Measurements from ENCODE around the gene APOBEC3B. TPM values are rescaled to one million over a fixed set of nuclear protein-coding genes. Genes with fewer than 3 reads are reported as not detected.

Gene APOBEC3B
- total and polyA plus RNA-seq, 9 of the 15 experiments (the other 6 are each of a cell fraction or from before 2014, with no cell fraction given) = 5.9 to 166 (median 43.2) TPM

DNA sequence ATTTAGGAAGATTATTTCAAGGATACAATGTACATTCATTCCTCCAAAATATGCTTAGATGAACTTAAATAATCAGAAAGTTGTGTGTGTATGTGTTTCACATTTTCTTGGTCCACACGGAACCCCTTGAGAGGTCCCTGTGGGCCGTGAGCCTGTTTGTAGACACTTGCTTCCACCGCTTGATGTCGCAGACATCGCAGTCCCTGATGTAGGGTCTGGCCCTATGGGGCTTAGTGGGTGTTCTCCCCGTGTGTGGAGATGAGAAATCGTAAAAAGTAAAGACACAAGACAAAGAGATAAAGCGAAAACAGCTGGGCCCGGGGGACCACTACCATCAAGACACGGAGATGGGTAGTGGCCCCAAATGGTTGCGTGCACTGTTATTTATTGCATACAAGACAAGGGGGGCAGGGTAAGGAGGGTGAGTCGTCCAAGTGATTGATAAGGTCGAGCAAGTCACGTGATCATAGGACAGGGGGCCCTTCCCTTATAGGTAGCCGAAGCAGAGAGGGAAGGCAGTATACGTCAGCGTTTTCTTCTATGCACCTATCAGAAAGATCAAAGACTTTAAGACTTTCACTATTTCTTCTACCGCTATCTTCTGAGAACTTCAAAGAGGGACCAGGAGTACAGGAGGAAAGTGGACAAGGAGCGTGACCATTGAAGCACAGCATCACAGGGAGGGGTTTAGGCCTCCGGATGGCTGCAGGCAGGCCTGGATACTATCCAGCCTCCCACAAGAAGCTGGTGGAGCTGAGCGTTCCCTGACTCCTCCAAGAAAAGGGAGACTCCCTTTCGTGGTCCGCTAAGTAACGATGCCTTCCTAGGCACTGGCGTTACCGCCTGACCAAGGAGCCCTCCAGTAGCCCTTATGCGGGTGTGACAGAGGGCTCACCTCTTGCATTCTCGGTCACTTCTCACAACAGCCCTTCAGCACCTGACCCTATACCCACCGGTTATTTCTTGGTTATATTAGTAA, 30.7 kb downstream of the APOBEC3B start (continued):
- TF ChIP-seq, protein P1, sequence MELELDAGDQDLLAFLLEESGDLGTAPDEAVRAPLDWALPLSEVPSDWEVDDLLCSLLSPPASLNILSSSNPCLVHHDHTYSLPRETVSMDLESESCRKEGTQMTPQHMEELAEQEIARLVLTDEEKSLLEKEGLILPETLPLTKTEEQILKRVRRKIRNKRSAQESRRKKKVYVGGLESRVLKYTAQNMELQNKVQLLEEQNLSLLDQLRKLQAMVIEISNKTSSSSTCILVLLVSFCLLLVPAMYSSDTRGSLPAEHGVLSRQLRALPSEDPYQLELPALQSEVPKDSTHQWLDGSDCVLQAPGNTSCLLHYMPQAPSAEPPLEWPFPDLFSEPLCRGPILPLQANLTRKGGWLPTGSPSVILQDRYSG (tag; conservative IDR thresholded peaks at IDR 0.05; ENCODE audit: low read depth) = no peak
- no peak for TF ChIP-seq PML (IDR thresholded peaks at IDR 0.05; ENCODE audit: low read length)
- TF ChIP-seq BMI1 (IDR thresholded peaks at IDR 0.05; ENCODE audit: low read length) = no peak
- TF ChIP-seq, protein P2, sequence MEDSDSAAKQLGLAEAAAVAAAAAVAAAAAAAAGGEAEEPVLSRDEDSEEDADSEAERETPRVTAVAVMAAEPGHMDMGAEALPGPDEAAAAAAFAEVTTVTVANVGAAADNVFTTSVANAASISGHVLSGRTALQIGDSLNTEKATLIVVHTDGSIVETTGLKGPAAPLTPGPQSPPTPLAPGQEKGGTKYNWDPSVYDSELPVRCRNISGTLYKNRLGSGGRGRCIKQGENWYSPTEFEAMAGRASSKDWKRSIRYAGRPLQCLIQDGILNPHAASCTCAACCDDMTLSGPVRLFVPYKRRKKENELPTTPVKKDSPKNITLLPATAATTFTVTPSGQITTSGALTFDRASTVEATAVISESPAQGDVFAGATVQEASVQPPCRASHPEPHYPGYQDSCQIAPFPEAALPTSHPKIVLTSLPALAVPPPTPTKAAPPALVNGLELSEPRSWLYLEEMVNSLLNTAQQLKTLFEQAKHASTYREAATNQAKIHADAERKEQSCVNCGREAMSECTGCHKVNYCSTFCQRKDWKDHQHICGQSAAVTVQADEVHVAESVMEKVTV (CRISPR knock-in tag; IDR thresholded peaks at IDR 0.05) = peak; percentile 45; the same call in 1 of the 2 replicates
- TF ChIP-seq SMARCA4 (IDR thresholded peaks at IDR 0.05) = 0 out of 2 replicates have a peak, but pooled peaks have one; percentile 29
- TF ChIP-seq CTBP1 (IDR thresholded peaks at IDR 0.05; ENCODE audit: borderline replicate concordance) = 0 out of 2 replicates have a peak, but pooled peaks have one; percentile 18
- TF ChIP-seq MEIS2 (IDR thresholded peaks at IDR 0.05; ENCODE audit: partially characterized antibody) = peak; percentile 80
- peak; percentile 37 for TF ChIP-seq DACH1 (IDR thresholded peaks at IDR 0.05; ENCODE audit: partially characterized antibody)
- TF ChIP-seq, protein P3, sequence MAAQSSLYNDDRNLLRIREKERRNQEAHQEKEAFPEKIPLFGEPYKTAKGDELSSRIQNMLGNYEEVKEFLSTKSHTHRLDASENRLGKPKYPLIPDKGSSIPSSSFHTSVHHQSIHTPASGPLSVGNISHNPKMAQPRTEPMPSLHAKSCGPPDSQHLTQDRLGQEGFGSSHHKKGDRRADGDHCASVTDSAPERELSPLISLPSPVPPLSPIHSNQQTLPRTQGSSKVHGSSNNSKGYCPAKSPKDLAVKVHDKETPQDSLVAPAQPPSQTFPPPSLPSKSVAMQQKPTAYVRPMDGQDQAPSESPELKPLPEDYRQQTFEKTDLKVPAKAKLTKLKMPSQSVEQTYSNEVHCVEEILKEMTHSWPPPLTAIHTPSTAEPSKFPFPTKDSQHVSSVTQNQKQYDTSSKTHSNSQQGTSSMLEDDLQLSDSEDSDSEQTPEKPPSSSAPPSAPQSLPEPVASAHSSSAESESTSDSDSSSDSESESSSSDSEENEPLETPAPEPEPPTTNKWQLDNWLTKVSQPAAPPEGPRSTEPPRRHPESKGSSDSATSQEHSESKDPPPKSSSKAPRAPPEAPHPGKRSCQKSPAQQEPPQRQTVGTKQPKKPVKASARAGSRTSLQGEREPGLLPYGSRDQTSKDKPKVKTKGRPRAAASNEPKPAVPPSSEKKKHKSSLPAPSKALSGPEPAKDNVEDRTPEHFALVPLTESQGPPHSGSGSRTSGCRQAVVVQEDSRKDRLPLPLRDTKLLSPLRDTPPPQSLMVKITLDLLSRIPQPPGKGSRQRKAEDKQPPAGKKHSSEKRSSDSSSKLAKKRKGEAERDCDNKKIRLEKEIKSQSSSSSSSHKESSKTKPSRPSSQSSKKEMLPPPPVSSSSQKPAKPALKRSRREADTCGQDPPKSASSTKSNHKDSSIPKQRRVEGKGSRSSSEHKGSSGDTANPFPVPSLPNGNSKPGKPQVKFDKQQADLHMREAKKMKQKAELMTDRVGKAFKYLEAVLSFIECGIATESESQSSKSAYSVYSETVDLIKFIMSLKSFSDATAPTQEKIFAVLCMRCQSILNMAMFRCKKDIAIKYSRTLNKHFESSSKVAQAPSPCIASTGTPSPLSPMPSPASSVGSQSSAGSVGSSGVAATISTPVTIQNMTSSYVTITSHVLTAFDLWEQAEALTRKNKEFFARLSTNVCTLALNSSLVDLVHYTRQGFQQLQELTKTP (IDR thresholded peaks at IDR 0.05; ENCODE audit: low read depth in 1 of 2, partially characterized antibody in 2 of 2) = peak in 1 of 2 experiments; percentile 47
- TF ChIP-seq ATF1 (CRISPR knock-in tag; IDR thresholded peaks at IDR 0.05) = no peak
- peak; percentile 37; the same call in 1 of the 2 replicates for TF ChIP-seq ATF1 (tag; IDR thresholded peaks at IDR 0.05)
- peak; percentile 70 for TF ChIP-seq CXXC5 (CRISPR knock-in tag; IDR thresholded peaks at IDR 0.05)
- TF ChIP-seq ATF7 (IDR thresholded peaks at IDR 0.05) = peak; percentile 18; the same call in 1 of the 2 replicates
- no peak for TF ChIP-seq TARDBP (IDR thresholded peaks at IDR 0.05)
- TF ChIP-seq MYNN (IDR thresholded peaks at IDR 0.05) = no peak
- no peak for TF ChIP-seq MYNN (CRISPR knock-in tag; IDR thresholded peaks at IDR 0.05)
- TF ChIP-seq ZNF316 (IDR thresholded peaks at IDR 0.05) = peak; percentile 72
- TF ChIP-seq, protein P4, sequence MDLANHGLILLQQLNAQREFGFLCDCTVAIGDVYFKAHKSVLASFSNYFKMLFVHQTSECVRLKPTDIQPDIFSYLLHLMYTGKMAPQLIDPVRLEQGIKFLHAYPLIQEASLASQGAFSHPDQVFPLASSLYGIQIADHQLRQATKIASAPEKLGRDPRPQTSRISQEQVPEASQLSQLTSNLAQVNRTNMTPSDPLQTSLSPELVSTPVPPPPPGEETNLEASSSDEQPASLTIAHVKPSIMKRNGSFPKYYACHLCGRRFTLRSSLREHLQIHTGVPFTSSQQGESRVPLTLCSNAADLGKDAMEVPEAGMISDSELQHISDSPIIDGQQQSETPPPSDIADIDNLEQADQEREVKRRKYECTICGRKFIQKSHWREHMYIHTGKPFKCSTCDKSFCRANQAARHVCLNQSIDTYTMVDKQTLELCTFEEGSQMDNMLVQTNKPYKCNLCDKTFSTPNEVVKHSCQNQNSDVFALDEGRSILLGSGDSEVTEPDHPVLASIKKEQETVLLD (IDR thresholded peaks at IDR 0.05) = peak; percentile 53; the same call in 1 of the 2 replicates
- TF ChIP-seq, protein P5, sequence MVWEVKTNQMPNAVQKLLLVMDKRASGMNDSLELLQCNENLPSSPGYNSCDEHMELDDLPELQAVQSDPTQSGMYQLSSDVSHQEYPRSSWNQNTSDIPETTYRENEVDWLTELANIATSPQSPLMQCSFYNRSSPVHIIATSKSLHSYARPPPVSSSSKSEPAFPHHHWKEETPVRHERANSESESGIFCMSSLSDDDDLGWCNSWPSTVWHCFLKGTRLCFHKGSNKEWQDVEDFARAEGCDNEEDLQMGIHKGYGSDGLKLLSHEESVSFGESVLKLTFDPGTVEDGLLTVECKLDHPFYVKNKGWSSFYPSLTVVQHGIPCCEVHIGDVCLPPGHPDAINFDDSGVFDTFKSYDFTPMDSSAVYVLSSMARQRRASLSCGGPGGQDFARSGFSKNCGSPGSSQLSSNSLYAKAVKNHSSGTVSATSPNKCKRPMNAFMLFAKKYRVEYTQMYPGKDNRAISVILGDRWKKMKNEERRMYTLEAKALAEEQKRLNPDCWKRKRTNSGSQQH (CRISPR knock-in tag; IDR thresholded peaks at IDR 0.05) = no peak
- TF ChIP-seq ARHGAP35 (IDR thresholded peaks at IDR 0.05; ENCODE audit: partially characterized antibody) = no peak

All from K562 (cell line).